Measurements from ENCODE around the gene SLC34A3.
"Not testable (repeated sequence)": the region's sequence is repeated elsewhere in the genome, so short reads cannot be mapped to it uniquely, and the experiment has no call there.

Gene SLC34A3

GRCh38 chr9:137231372-137232039, 805 bp downstream of the SLC34A3 start:
- no peak for DNase-seq

GRCh38 chr9:137232101-137232500, 1.4 kb downstream of the SLC34A3 start:
- DNase-seq = no peak

GRCh38 chr9:137232510-137232909, 1.8 kb downstream of the SLC34A3 start:
- no peak for DNase-seq

- no peak for DNase-seq
Observed at GRCh38 chr9:137233143-137233980, 2.7 kb downstream of the SLC34A3 start.

GRCh38 chr9:137234055-137234697, 3.5 kb downstream of the SLC34A3 start:
- DNase-seq = no peak

- no peak for DNase-seq
Observed at GRCh38 chr9:137234758-137235423, 4.2 kb downstream of the SLC34A3 start.

GRCh38 chr9:137235424-137236237, 4.9 kb downstream of the SLC34A3 start:
- DNase-seq = no peak

- DNase-seq = peak; percentile 91
Observed at GRCh38 chr9:137236238-137236935, 5.7 kb downstream of the SLC34A3 start.

- DNase-seq = peak; percentile 55
Observed at GRCh38 chr9:137236936-137237421, 6.3 kb downstream of the SLC34A3 start.

GRCh38 chr9:137237759-137238726, 7.3 kb downstream of the SLC34A3 start:
- DNase-seq = peak; percentile 57

GRCh38 chr9:137239541-137240200, 9.0 kb downstream of the SLC34A3 start:
- not testable (repeated sequence) for DNase-seq

- DNase-seq = peak; percentile 72
Observed at GRCh38 chr9:137240318-137240840, 9.7 kb downstream of the SLC34A3 start.

- DNase-seq = peak; percentile 100
Observed at GRCh38 chr9:137240841-137241489, 10.3 kb downstream of the SLC34A3 start, which contains the start of gene TUBB4B. TSS of gene TUBB4B (plus strand) at chr9:137241287. CDS start at chr9:137241361, 74 bp downstream.

- no peak for DNase-seq
Observed at GRCh38 chr9:137241490-137242268, 11.0 kb downstream of the SLC34A3 start.

GRCh38 chr9:137242269-137243203, 11.8 kb downstream of the SLC34A3 start:
- DNase-seq = no peak

GRCh38 chr9:137243266-137243625, 12.5 kb downstream of the SLC34A3 start:
- DNase-seq = not testable (repeated sequence)
